Ishikawa (cell line): ENCODE results near the gene PNKP.

Experiments used
- CEBPB ChIP-seq: IDR thresholded peaks from 2 replicates; pipeline ENCODE4 v1.6.1; 2012
- CREB1 ChIP-seq: IDR thresholded peaks from 2 replicates; pipeline ENCODE4 v1.6.1; 2012; ENCODE audit warnings: low read depth
- EGR1 ChIP-seq: IDR thresholded peaks from 2 replicates; pipeline ENCODE4 v1.6.1; 2012
- EP300 ChIP-seq: IDR thresholded peaks from 2 replicates; pipeline ENCODE4 v1.6.1; 2012; ENCODE audit warnings: borderline replicate concordance
- FOXM1 ChIP-seq: IDR thresholded peaks from 2 replicates; pipeline ENCODE4 v1.6.1; 2012; ENCODE audit warnings: low read depth, borderline replicate concordance
- NFIC ChIP-seq: IDR thresholded peaks from 2 replicates; pipeline ENCODE4 v1.6.1; 2012
- RAD21 ChIP-seq: IDR thresholded peaks from 2 replicates; pipeline ENCODE4 v1.6.1; 2012; ENCODE audit warnings: low read depth
- TAF1 ChIP-seq: IDR thresholded peaks from 2 replicates; pipeline ENCODE4 v1.6.1; 2012; ENCODE audit warnings: low read depth, mild to moderate bottlenecking
- TCF12 ChIP-seq: IDR thresholded peaks from 2 replicates; pipeline ENCODE4 v1.6.1; 2012; ENCODE audit warnings: low read depth
- TEAD4 ChIP-seq: IDR thresholded peaks from 2 replicates; pipeline ENCODE4 v1.6.1; 2012
- YY1 ChIP-seq: IDR thresholded peaks from 2 replicates; pipeline ENCODE4 v1.6.1; 2012; ENCODE audit warnings: low read depth
- ZBTB7A ChIP-seq: IDR thresholded peaks from 2 replicates; pipeline ENCODE4 v1.6.1; 2012; ENCODE audit warnings: low read depth
- TF ChIP-seq, protein P1 (sequence below): IDR thresholded peaks from 2 replicates; pipeline ENCODE4 v1.6.1; 2012; ENCODE audit warnings: low read depth, mild to moderate bottlenecking
- TF ChIP-seq, protein P2 (sequence below): IDR thresholded peaks from 2 replicates; pipeline ENCODE4 v1.6.1; 2012
- TF ChIP-seq, protein P3 (sequence below): IDR thresholded peaks from 2 replicates; pipeline ENCODE4 v1.6.1; 2012

Gene PNKP

DNA sequence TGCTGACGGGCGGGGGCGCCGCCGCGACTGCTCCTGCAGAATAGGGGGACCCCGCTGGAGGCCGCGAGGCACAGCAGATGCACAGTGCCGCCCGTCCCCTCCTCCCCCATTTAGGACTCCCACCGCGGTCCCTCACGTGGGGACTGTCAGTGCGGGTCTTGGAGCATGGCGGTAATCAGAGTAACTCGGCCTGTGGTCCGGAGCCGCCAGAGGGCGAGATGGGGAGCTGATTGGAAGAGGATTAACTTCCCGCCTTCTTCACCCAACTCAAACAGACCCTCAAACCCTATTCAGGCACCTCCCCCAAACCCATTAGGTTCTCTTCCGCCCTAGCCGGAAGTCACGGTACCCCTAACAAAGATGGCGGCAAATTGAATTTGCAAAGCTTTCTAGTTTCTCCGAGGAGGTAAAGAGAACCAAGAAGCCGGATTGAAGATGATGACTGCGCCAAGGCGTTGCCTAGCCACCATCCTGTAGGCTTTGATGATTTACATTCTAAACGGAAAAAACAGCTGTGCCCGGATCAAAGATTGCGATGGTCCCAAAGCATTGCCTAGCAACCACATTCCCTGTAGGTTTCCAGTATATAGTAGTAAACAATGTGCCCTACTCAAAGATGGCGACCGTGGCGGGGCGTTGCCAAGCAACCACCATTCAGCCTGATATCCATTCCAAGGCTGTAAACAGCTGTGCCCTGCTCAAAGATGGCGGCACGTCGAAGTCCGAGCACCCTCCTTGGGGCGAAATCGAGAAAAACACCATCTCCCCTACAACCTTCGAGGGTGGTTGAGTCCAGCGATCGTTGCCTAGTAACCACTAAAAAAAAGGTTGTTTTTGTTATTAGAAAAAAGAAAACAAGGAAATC is 54.1 kb downstream of the PNKP start, which contains the start of gene FUZ:
TSS of gene FUZ (minus strand) at position 296 of the 865 bp plus-strand sequence. CDS start at position 110, 186 bp downstream.
- TF ChIP-seq FOXM1 (no peak), TEAD4 (peak; percentile 57; the same call in 1 of the 2 replicates), TAF1 (peak; percentile 24; the same call in 1 of the 2 replicates), EP300 (no peak), TCF12 (no peak; the same call in 1 of the 2 replicates), CREB1 (no peak), YY1 (peak; percentile 99), ZBTB7A (0 out of 2 replicates have a peak, but pooled peaks have one; percentile 41), CEBPB (no peak), NFIC (no peak), EGR1 (peak; percentile 88), RAD21 (no peak)
- TF ChIP-seq, protein P1, sequence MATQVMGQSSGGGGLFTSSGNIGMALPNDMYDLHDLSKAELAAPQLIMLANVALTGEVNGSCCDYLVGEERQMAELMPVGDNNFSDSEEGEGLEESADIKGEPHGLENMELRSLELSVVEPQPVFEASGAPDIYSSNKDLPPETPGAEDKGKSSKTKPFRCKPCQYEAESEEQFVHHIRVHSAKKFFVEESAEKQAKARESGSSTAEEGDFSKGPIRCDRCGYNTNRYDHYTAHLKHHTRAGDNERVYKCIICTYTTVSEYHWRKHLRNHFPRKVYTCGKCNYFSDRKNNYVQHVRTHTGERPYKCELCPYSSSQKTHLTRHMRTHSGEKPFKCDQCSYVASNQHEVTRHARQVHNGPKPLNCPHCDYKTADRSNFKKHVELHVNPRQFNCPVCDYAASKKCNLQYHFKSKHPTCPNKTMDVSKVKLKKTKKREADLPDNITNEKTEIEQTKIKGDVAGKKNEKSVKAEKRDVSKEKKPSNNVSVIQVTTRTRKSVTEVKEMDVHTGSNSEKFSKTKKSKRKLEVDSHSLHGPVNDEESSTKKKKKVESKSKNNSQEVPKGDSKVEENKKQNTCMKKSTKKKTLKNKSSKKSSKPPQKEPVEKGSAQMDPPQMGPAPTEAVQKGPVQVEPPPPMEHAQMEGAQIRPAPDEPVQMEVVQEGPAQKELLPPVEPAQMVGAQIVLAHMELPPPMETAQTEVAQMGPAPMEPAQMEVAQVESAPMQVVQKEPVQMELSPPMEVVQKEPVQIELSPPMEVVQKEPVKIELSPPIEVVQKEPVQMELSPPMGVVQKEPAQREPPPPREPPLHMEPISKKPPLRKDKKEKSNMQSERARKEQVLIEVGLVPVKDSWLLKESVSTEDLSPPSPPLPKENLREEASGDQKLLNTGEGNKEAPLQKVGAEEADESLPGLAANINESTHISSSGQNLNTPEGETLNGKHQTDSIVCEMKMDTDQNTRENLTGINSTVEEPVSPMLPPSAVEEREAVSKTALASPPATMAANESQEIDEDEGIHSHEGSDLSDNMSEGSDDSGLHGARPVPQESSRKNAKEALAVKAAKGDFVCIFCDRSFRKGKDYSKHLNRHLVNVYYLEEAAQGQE = no peak
- TF ChIP-seq, protein P2, sequence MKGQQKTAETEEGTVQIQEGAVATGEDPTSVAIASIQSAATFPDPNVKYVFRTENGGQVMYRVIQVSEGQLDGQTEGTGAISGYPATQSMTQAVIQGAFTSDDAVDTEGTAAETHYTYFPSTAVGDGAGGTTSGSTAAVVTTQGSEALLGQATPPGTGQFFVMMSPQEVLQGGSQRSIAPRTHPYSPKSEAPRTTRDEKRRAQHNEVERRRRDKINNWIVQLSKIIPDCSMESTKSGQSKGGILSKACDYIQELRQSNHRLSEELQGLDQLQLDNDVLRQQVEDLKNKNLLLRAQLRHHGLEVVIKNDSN = peak; percentile 33; the same call in 1 of the 2 replicates
- TF ChIP-seq, protein P3, sequence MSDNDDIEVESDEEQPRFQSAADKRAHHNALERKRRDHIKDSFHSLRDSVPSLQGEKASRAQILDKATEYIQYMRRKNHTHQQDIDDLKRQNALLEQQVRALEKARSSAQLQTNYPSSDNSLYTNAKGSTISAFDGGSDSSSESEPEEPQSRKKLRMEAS = peak; percentile 40

DNA sequence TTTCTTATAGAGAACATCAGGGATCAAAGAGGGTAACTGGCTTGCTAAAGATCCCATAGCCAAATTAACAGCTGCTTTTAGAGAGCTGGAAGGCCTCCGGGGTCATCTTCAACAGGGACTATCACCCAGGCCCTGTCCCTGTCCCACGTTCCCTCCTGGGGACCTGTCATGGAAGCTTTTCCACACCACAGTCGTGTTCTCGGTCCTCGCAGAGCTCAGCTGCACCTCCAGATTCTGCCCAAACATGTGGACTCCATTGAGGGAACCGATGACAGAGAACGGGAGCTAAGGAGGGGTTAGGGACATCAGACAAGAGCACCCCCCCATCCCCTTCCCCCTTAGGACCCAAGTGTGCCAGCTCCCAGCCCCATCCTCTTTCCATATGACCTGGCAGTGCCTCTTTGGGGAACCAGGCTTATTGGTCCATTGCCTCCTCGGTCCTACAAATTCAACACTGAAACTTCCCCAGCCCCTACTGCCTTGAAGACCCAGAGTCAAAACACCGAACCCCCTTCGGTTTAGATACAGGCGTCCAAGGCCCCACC is 54.9 kb downstream of the PNKP start:
- TF ChIP-seq RAD21 (no peak), TAF1 (no peak), ZBTB7A (no peak), CREB1 (no peak), FOXM1 (no peak), YY1 (no peak), EP300 (no peak)
- TF ChIP-seq, protein P1 = no peak
- TF ChIP-seq, protein P2 = no peak
- TF ChIP-seq, protein P3 = no peak

DNA sequence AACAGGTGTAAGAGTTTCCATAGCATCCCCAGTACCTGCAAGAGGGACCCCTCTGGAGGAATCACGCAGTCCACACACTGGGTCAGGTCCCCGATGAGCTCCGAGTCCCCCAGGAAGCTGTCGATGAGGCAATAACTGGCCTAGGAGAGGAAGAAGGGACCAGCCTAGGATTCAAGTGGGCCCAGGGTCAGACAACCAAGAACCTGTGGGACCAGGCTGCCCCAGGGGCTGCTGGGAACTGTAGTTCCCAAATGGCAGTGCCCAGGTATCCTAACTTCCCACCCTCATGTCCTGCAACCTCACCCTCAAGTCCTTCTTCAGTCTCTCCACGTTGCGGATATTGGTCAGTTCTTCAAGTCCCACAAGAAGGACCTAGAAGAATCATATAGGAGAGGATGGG is 56.0 kb downstream of the PNKP start:
- TF ChIP-seq NFIC (no peak), CREB1 (no peak), TEAD4 (no peak), YY1 (no peak)
